HUES48 (cell line): ENCODE measurements around the gene ACTMAP.
A peak's percentile ranks its signal among the peaks of the same experiment; 100 is the strongest.

Source experiments
- H3K27ac ChIP-seq: one replicate; pipeline ENCODE4 v1.7.0; 2013; ENCODE audit warnings: low read depth, low read length, inconsistent platforms
- H3K27me3 ChIP-seq: 2 replicates; pipeline ENCODE4 v1.6.1; 2013; ENCODE audit warnings: mild to moderate bottlenecking, low read length; ENCODE audit not compliant: control insufficient read depth, insufficient read depth
- H3K36me3 ChIP-seq: 2 replicates; pipeline ENCODE4 v1.6.1; 2013; ENCODE audit warnings: low read length; ENCODE audit not compliant: control insufficient read depth, insufficient read depth
- H3K4me1 ChIP-seq: 2 replicates; pipeline ENCODE4 v1.6.1; 2013; ENCODE audit warnings: mild to moderate bottlenecking, low read length; ENCODE audit not compliant: control insufficient read depth, insufficient read depth
- H3K4me3 ChIP-seq: 2 replicates; pipeline ENCODE4 v1.5.1; 2013; ENCODE audit warnings: mild to moderate bottlenecking, low read depth, low read length
- H3K9ac ChIP-seq: 2 replicates; pipeline ENCODE4 v1.6.1; 2013; ENCODE audit warnings: mild to moderate bottlenecking, low read depth, low read length, moderate library complexity
- H3K9me3 ChIP-seq: 2 replicates; pipeline ENCODE4 v1.6.1; 2013; ENCODE audit warnings: low read length; ENCODE audit not compliant: control insufficient read depth, insufficient read depth

ACTMAP gene

DNA sequence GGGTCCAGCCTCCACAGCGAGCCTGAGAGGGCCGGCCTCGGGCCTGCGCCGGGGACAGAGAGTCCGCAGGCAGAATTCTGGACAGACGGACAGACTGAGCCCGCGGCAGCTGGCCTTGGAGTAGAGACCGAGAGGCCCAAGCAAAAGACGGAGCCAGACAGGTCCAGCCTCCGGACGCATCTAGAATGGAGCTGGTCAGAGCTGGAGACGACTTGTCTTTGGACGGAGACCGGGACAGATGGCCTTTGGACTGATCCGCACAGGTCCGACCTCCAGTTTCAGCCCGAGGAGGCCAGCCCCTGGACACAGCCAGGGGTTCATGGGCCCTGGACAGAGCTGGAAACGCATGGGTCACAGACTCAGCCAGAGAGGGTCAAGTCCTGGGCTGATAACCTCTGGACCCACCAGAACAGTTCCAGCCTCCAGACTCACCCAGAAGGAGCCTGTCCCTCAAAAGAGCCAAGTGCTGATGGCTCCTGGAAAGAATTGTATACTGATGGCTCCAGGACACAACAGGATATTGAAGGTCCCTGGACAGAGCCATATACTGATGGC is 32.9 kb downstream of the ACTMAP start:
- Histone ChIP-seq H3K27me3 (no peaks in the 10 kb centered on the region), H3K4me3 (peak overlapping the region; percentile 96), H3K4me1 (peaks cover 12% of the 10 kb centered on the region), H3K27ac (peak overlapping the region; percentile 93), H3K36me3 (peaks cover 8% of the 10 kb centered on the region), H3K9me3 (no peaks in the 10 kb centered on the region), H3K9ac (peak overlapping the region; percentile 87)

GRCh38 chr19:40716482-40717324 is 33.6 kb downstream of the ACTMAP start, which contains the start of the genes COQ8B and ITPKC:
TSS of gene COQ8B (minus strand) at chr19:40716886. CDS start at chr19:40714632, 2,254 bp downstream.
TSS of gene ITPKC (plus strand) at chr19:40717112. CDS start at chr19:40717136, 24 bp downstream.
- peak within 1 kb of the TSS; percentile 87 for H3K9ac ChIP-seq
- H3K36me3 ChIP-seq = peaks cover 12% of the 10 kb centered on the region
- no peaks in the 10 kb centered on the region for H3K27me3 ChIP-seq
- peak within 1 kb of the TSS; percentile 96 for H3K4me3 ChIP-seq
- H3K4me1 ChIP-seq = peaks cover 12% of the 10 kb centered on the region
- H3K9me3 ChIP-seq = no peaks in the 10 kb centered on the region
- H3K27ac ChIP-seq = peak within 1 kb of the TSS; percentile 93

DNA sequence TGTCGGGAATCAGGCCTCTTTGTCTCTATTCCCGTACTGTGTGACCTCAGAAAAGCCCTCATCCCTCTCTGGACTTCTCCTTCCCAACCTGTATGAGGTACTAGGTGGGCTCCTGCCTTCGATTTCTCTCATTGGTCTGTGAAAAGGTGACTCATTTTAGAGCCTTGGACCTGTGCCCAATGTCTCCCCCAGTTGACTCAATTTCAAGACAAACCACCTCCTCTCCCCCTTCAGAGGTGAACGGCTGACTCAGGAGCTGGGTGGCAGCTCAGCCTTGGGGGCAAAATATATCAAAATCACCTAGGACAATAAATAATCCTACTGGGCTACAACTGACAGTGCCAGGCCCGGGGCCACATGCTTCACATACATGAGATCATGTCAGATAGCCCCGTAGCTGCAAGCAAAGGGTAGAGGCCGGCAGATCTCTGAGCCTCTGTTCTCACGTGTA is 34.2 kb downstream of the ACTMAP start:
- H3K9ac ChIP-seq = peak overlapping the region; percentile 74
- no peaks in the 10 kb centered on the region for H3K9me3 ChIP-seq
- H3K27ac ChIP-seq = peak overlapping the region; percentile 93
- peaks cover 12% of the 10 kb centered on the region for H3K4me1 ChIP-seq
- peak overlapping the region; percentile 96 for H3K4me3 ChIP-seq
- no peaks in the 10 kb centered on the region for H3K27me3 ChIP-seq
- peaks cover 19% of the 10 kb centered on the region for H3K36me3 ChIP-seq

GRCh38 chr19:40714441-40715299 is 35.6 kb downstream of the ACTMAP start:
- Histone ChIP-seq H3K27ac (peak overlapping the region; percentile 93), H3K36me3 (peaks cover 24% of the 10 kb centered on the region), H3K27me3 (no peaks in the 10 kb centered on the region), H3K4me3 (peak overlapping the region; percentile 96), H3K9ac (peak overlapping the region; percentile 74), H3K9me3 (no peaks in the 10 kb centered on the region), H3K4me1 (peaks cover 12% of the 10 kb centered on the region)

DNA sequence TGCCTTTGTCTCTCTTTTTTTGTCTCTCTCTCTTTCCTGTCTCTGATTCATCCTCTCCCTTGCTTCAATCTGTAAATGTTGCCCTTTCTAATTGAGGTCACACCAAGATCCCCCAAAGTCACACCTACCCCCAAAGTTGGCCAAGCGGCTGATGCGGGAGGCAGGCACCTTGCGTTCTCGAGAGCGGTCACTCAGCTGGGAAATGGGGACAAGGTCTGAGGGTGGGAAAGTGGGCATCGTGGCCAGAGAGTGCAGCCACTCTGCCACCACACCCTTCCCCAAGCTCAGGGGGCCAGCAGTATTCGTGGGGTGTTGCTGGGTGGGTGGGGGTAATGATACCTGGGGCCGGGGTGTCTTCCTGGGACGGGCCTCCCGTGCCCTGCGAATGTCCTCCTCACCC is 36.3 kb downstream of the ACTMAP start:
- no peak overlapping the region for H3K9ac ChIP-seq
- peaks cover 10% of the 10 kb centered on the region for H3K4me1 ChIP-seq
- H3K27me3 ChIP-seq = no peaks in the 10 kb centered on the region
- peaks cover 31% of the 10 kb centered on the region for H3K36me3 ChIP-seq
- H3K4me3 ChIP-seq = peak overlapping the region; percentile 96; the same call in 1 of the 2 replicates
- H3K27ac ChIP-seq = no peak overlapping the region
- no peaks in the 10 kb centered on the region for H3K9me3 ChIP-seq

GRCh38 chr19:40709817-40710216 is 40.5 kb downstream of the ACTMAP start:
- no peak overlapping the region for H3K4me3 ChIP-seq
- peaks cover 62% of the 10 kb centered on the region for H3K36me3 ChIP-seq
- no peak overlapping the region for H3K27ac ChIP-seq
- H3K9ac ChIP-seq = no peak overlapping the region
- H3K4me1 ChIP-seq = no peaks in the 10 kb centered on the region
- no peaks in the 10 kb centered on the region for H3K9me3 ChIP-seq
- no peaks in the 10 kb centered on the region for H3K27me3 ChIP-seq

DNA sequence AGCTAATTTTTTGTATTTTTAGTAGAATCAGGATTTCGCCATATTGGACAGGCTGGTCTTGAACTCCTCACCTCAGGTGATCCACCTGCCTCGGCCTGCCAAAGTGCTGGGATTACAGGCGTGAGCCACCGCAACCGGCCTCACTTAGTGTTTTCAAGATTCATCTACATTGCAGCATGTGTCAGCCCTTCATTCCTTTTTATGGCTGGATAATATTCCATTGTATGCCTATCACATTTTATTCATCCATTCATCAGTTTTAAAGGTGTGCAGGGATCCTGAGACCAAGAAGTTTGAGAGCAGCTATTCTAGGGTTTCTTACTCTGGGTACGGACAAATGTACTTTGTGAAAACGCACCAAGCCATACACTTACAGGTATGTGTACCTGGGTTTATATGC is 42.7 kb downstream of the ACTMAP start:
- H3K9me3 ChIP-seq = no peaks in the 10 kb centered on the region
- H3K9ac ChIP-seq = no peak overlapping the region
- no peaks in the 10 kb centered on the region for H3K27me3 ChIP-seq
- no peaks in the 10 kb centered on the region; the same call in 1 of the 2 replicates for H3K4me1 ChIP-seq
- H3K36me3 ChIP-seq = peaks cover 71% of the 10 kb centered on the region
- H3K27ac ChIP-seq = no peak overlapping the region
- H3K4me3 ChIP-seq = no peak overlapping the region

GRCh38 chr19:40705950-40706619 is 44.2 kb downstream of the ACTMAP start:
- no peak overlapping the region for H3K4me3 ChIP-seq
- no peaks in the 10 kb centered on the region for H3K27me3 ChIP-seq
- H3K9me3 ChIP-seq = no peaks in the 10 kb centered on the region
- H3K4me1 ChIP-seq = no peaks in the 10 kb centered on the region; the same call in 1 of the 2 replicates
- peaks cover 72% of the 10 kb centered on the region for H3K36me3 ChIP-seq
- no peak overlapping the region for H3K9ac ChIP-seq
- H3K27ac ChIP-seq = no peak overlapping the region

- H3K9me3 ChIP-seq = no peaks in the 10 kb centered on the region
- peaks cover 75% of the 10 kb centered on the region for H3K36me3 ChIP-seq
- H3K27me3 ChIP-seq = no peaks in the 10 kb centered on the region
- no peaks in the 10 kb centered on the region; the same call in 1 of the 2 replicates for H3K4me1 ChIP-seq
- no peak overlapping the region for H3K9ac ChIP-seq
- H3K27ac ChIP-seq = no peak overlapping the region
- H3K4me3 ChIP-seq = no peak overlapping the region
Observed at GRCh38 chr19:40705362-40705651, 45.0 kb downstream of the ACTMAP start.

DNA sequence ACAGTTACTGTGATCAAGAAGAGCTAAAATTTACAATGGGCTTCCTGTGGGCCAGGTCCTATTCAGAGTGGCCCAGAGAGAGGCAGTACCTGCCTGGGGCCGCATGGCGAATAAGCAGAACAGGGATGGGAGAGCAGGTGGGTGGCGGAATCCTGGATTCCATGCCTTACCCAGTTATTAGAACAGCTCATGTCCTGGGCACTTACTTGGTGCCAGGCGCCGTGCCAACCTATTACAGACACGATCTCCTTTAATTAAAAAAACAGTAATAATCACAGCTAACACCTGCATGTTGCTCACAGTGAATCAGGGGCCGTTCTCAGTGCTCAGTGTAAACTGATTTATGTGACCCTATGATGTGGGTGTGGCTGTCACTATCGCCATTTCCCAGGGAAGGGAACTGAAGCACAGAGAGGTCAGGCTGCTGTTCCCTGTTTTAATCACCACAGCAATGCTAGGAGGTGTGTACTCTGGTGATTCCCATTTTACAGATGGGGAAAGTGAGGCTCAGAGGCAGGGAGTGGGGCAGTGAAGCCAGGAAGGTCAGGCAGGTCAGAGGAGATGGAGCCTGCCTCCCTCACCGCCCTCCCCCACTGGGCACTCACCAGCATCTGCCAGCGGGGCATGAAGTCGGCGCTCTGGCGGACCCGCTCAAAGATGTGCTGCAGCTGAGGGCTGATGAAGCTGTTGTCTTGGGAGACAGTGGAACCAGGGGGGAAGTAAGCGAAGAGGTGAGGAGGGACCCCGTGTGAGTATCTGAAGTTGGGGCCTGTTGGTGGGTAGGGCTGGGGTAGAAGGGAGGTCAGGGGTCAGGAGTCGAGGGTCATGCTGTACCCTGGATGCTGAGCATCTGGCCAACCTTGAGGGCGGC is 45.6 kb downstream of the ACTMAP start:
- no peaks in the 10 kb centered on the region for H3K9me3 ChIP-seq
- H3K27ac ChIP-seq = no peak overlapping the region
- peaks cover 77% of the 10 kb centered on the region for H3K36me3 ChIP-seq
- H3K4me1 ChIP-seq = no peaks in the 10 kb centered on the region; the same call in 1 of the 2 replicates
- no peak overlapping the region for H3K9ac ChIP-seq
- no peaks in the 10 kb centered on the region for H3K27me3 ChIP-seq
- H3K4me3 ChIP-seq = no peak overlapping the region
